ENCODE results near the gene RALB.
"Not testable (repeated sequence)": the region's sequence is repeated elsewhere in the genome, so short reads cannot be mapped to it uniquely, and the experiment has no call there.

RALB gene

DNA sequence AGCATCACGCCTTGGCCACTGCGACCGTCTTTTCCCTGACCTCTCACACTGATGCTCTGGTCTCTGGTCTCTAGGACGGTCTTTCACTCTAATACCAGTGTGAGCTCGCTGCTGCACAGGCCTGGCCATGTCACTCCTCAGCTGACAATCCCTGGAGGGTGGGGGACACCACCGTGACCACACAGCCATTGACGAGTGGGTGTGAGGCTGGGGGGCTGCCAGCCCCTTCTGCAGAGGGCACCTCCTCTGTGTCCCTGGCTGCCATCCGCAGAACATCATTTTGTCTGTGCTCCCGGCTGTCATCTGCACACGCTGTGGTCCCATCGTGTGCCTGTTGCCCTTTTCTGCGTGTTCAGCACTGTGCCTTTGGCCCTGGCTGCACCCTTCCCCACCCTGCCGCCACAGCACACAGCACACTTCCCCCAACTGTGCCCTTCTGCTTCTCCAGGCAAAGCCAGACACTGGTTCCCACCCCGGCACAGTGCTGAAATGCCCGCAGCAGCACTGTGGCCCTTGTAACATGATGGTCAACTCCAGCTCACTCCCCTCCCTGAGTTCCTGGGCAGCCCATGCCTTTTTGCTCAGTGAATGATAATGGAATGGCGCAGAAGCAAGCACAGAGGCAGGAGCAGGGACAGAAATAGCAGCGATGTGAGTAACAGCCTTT is 62.8 kb downstream of the RALB start:
- DNase-seq (ENCODE audit: low read depth in 2 of 2), result no peak

DNA sequence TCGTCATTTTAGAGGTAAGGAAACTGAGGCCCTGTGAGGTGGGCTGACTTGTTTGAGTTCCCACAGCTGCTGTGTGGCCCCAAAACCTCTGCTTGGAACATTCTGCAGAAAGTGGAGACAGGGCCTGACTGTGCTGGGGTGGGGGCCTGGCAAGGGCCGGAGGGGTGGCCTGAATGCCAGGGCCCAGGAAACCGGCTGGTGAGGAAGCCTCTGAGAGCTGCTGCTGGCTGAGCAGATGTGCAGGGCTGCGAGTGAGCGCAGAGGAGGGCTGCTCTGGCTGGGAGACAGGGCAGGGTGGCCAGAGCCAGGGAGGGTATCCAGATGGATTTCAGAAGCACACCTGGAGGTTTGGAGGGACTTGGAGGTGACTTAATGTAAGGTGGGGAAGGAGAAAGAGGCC is 63.4 kb downstream of the RALB start:
- DNase-seq (ENCODE audit: low read depth in 2 of 2), result no peak

DNA sequence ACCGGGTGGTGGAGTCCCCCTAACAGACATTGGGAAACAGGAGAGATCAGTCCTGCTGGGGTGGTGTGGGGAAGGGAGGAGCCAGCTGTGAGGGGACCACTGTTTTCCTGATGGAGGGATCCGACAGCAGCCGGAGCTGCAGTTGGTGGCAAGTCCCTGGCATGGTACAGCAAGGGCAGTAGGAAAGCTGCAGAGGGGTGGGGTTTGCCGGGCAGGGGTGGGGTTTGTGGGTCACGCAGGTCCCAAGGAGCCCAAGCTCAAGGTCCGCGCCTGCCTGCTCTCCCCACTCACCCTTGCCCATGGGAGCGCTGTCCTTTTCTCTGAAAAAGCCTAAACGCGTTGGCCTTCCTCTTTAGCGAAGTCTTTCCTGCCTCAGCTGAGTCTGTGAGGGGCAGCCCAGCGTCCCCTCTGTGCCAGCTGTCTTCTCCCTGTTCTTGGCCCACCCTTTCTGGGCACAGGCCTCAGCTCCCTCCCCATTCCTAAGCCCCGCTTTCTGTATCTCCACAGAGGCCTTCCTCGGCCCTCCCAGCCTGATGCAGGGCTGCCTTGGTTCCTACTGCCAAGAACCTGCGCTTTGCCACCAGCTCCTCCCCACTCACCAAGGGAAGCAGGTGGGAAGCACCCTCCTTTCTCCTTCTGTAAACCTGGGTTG is 64.0 kb downstream of the RALB start:
- DNase-seq (ENCODE audit: low read depth in 2 of 2), result no peak

DNA sequence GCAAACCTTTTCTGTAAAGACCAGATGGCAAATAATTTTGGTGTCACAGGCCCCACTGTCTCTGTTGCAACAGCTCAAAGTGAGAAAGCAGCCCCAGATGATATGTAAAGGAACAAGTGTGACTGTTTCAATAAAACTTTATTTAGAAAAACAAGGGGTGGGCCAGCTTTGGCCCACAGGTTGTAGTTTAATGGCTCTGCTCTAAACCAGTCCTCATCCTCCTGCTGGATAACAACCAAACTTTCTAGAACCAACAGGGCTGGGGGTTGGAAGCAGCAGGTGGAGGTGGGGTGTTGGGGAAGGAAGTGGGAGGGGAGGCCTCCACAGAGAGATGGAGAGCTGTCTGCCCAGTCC is 64.5 kb downstream of the RALB start:
- no peak for DNase-seq (ENCODE audit: low read depth in 2 of 2)

DNA sequence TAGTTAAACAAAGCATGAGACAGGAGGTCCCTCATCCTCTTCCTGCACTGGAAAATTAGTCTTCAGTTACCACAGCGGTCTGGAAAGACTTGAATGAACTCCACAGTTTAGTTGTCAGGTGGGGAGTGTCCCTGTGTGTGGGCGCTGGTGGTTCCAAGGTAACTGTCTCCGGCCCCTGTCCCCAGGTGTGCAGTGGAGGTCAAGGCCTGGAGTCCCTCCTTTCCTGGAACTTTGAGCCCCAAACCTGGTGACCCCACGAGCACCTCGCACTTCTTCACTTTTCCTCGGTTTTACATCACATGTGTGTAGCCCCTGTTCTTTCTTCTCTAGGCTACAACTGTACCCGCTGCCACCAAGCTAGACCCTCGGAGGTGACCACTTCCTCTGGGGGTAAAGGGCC is 65.3 kb downstream of the RALB start:
- no peak for DNase-seq (ENCODE audit: low read depth in 2 of 2)

DNA sequence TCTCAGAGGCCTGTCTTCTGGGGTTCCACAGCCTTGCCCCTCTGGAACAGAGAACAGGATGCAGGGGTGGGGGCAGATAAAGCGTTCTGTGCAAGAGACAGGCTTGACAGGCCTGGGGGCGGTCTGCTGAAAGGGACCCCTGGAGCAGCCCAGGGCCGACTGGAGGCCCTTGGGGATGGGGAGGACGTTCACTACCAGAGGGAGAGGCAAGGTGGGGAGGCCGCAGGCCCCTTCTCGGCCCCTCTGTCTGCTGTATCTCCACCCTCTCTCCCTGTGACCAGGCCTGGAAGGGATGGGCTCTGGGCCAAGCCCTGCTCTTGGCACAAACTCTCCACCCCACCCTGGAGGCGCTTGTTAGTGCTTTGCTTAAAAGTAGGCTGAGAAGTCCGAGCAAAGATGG is 66.0 kb downstream of the RALB start:
- no peak for DNase-seq (ENCODE audit: low read depth in 2 of 2)

DNA sequence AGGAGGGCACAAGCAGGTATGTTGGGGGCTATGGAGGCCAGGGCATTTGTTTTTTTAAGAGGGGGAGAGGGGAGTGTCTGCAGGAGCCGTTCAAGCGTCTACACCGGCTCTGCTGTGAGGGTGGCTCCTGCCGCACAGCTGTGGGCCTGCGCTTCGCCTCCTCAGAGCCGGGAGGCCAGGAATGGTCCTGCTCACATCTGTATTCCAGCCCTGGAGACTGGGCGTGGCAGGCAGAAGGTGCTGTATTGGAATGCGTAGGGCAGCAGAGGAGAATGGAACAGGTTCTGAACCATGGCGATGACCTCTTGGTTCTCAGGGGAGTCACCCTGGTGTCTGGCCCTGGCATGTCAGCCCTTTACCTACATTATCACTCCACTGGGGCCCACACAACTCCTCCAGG is 66.5 kb downstream of the RALB start:
- no peak for DNase-seq (ENCODE audit: low read depth in 2 of 2)

DNA sequence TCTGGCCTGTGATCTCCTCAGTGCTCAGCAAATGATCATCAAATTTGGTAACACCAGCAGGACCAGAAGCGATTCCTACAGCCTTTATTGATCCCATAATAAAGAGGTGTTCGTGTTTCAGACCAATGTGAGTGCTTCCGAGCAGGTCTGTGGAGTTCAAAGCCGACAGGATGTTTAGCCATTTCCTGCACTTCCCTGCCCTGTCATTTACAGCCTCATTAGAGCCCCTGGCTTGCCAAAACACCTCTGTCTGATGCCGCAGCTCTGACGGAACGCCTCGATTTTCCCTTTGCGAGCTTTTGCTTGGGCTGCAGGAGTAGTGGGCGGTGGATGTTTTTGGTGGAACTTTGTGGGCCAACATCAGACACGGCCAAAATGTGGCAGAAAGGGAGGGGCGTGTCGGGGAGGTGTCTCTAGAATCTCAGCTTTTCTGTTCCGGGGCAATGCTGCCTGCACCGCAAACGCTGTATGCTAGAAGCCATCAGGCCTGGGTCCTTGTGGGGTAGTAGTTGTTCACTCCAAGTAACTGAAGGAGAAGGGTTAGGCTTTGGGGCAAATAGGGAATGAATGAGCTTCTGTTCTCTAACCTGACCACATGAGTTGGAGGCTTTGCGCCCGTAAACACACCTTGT is 67.2 kb downstream of the RALB start:
- DNase-seq (ENCODE audit: low read depth in 2 of 2), result no peak

DNA sequence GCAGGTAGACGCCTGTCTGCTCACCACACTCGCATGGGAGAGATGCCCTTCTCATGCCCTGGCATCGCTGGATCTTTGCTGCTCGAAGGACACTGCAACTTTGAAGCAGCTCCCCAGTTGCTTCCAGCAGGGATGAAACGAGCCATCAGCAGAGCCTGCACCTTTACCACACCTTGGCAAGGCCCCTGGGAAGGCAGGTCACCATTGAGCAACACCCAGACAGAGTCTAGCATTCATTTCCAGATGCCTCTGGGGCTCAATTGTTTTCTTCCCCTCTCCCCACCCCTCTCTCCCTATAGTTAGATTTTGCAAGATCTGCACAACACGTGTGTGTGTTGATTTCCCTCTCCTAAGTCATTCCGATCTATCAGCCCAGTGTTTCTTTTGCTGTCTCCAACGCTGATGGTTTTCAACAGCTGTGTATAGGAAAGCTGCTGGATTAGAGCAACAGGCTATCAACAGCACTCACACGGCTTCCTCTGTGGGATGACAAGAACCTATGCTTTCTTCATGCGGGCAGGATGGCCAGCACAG is 67.7 kb downstream of the RALB start:
- no peak for DNase-seq (ENCODE audit: low read depth in 2 of 2)

DNA sequence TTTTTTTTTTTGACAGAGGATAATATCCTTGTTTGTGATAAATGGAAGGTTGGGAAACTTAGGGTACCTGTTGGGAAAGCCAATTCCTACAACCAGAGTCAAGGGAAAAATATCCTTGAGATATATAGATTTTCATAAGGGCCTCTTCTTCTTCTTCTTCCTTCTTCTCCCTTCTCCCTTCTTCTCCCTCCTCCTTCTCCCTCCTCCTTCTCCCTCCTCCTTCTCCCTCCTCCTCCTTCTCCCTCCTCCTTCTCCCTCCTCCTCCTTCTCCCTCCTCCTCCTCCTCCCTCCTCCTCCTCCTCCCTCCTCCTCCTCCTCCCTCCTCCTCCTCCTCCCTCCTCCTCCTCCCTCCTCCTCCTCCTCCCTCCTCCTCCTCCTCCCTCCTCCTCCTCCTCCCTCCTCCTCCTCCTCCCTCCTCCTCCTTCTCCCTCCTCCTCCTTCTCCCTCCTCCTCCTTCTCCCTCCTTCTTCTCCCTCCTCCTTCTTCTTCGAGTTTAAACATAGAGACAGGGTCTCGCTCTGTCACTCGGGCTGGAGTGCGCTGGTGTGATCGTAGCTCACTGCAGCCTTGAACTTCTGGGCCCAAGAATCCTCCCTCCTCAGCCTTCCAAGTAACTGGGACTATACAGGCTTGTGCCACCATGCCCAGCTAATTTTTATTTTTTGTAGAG is 68.4 kb downstream of the RALB start:
- not testable (repeated sequence) for DNase-seq (ENCODE audit: low read depth in 2 of 2)

DNA sequence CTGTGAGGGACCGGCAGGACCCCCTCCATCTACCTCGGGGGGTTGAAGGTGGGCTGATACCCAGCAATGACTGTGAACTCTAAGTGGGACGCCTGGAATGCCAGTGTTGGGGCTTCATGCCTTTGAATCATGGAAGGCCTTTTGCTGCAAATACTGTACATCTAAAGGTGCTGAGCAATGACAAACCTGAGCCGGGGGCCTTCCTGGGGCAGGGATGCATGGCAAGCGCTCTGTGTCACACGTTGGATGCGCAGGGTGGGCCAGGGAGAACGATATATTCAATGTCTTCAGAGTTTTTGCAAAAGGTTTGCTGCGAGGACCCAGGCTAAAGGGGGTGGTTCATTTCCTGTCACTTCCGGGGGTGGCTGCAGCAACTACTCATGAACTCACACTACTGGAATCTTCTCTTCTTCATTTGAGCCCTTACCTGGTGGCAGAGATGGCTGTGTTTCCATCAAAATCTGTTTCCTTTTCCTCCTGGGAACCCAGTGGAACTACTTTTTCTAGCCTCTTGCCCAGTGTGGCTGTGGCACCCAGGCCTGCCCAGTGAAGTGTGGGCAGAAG is 69.2 kb downstream of the RALB start:
- DNase-seq (ENCODE audit: low read depth in 2 of 2), result no peak

DNA sequence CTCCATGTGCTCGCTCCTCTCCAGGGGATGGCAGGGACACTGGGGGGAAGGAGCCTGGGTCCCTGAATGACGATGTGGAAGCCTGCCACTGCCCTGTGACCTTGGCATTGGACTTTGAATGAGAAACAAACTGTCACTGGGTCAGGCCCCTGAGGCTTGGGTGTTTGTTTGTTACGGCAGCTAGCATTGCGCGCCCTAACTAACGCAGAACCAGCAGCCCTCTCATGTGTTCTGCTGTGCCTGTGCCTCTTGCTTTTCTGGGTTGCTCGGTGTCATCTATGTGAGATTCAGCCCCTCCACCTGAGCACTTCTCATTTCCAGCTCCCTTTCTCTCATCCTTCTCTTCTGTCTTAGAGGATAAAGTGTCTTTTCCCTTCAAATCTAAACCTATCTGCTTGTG is 69.7 kb downstream of the RALB start:
- DNase-seq (ENCODE audit: low read depth in 2 of 2), result no peak

DNA sequence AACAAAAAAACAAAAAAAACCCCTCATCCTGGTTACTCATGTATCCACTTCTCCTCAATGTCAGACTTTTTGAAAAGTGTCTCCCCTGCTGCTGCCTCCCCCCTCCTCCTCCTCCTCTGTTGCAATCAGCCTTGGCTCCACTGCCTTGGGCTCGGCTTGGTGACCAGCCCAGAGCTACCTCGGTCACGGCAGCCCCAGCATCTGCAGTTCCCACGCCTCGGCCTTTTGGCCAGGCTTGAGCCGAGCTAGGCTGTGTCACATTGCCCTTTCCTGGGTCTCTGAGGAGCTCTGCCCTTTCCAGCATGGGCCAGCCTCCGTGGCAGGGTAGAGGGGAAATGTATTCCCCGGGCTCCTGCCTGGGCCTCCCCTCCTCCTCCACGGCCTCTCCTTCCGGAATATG is 70.6 kb downstream of the RALB start:
- no peak for DNase-seq (ENCODE audit: low read depth in 2 of 2)

DNA sequence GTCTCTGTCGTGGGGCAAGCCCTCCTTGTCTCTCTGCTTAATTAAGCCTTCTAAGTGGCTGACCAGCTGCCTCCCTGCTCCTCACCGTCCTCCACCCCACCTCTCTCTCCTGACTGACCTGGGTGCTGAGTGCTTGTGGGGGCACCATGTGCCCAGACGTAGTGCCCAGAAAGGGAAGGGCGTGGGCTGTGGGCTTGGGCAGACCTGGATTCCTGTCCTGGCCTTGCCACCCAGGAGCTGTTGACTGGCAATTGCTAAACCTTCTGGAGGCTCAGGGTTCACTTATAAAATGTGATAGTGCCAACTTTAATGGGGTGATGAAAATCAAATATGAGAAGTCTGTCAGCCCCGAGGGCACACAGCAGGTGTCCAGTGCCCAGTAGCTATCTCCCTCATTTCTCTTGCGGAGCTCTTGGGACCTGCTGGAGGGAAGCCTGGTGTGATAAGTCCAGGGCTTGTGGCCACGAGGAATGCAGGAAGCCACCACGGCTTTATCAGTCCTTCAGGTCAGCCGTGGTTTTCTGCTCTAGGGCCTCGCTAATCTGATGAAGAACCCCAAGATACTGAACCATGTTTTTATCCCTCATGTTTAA is 71.3 kb downstream of the RALB start:
- DNase-seq (ENCODE audit: low read depth in 2 of 2), result no peak

DNA sequence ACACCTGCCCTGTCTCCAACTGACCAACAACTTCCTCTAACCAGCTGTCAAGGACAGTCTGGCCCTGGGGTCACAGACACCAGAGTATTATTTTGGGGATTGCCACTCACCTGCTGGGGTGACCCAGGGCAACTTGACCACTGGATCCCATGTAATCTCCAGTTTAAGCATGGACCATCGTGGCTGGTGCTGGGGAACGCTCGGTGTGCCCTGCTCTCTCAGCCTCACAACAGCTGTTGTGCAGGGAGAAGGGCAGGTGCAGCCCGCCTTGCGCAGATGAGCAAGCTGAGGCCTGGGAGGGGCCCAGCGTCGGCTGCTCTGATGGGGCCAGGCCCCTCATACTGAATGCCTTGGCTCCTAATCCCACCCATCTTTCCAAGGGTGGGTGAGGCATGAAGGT is 72.3 kb downstream of the RALB start:
- no peak for DNase-seq (ENCODE audit: low read depth in 2 of 2)

DNA sequence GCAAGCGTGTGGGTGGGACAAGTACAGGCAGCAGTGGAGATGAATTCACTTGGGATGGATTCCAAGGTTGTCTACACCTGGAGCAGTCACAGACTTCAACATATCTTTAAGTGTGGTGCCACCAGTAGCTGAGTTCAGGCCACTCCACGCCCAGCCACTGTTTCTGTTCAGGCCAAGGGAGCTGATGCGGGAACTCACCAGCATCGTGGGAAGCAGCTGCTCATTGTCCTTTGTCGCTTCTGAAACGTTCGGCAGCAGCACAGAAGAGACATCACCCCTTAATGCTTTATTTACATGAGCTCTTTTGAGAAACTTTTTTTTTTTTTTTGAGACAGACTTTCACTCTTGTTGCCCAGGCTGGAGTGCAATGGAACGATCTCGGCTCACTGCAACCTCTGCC is 73.4 kb downstream of the RALB start:
- no peak for DNase-seq (ENCODE audit: low read depth in 2 of 2)

DNA sequence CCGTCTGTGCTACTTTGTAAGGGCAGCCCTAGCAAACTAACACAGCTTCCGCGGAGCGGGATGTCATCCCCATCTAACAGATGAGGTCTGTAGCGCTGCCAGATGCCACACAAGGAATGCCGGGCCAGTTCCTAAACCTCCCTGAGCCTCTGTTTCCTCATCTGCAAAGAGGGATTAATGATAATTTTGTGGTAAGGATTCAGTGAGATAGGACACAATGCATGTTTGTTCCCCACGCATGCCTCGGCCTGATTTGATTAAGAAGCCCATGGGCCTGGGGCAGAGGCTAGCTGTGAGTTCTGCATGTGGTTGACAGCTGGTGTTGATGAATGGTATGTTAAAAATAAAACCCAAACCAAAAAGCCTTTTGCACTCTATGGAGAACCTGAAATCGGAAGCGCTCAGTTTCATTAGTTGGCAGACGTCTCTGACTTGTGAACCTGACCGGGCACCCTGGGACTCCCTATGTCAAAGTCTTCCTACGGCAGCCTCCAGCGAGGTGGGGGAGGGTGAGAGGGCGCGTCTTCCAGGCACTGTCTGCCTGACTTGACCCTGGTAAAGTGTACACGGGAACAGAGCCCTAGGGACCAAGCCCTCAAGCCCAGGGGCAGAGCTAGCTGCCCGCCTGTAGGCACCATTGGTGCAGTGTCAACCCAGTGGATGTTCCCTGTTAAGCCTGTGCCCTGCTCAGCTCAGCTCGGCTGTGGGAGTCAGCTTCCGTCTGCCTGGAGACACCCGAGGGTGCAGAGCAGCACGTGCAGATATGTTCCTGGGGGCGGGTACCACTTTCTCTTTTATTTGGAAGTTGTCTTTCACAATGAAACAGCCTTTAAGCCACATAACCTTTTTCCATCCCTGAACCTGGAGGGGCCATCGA is 78.5 kb downstream of the RALB start:
- no peak for DNase-seq (ENCODE audit: low read depth in 2 of 2)

DNA sequence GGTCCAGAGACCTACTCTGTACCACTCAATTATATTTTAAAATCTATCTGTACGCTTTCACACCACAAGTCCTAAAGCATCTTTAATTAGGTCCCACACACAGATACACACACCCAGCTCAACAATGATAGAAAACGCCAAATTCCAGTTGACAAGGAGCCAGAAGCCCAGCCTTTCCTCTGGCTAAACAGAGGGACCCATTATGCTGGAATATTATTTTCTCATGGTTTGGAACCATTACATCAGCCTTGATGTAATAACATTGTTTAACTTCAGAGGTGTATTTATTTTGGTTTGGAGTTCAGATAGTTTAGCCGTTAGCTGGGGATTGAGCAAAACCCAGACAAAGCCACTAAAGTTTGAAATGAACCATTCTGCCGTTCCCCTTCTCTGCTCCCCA is 79.3 kb downstream of the RALB start:
- DNase-seq (ENCODE audit: low read depth in 2 of 2), result no peak

DNA sequence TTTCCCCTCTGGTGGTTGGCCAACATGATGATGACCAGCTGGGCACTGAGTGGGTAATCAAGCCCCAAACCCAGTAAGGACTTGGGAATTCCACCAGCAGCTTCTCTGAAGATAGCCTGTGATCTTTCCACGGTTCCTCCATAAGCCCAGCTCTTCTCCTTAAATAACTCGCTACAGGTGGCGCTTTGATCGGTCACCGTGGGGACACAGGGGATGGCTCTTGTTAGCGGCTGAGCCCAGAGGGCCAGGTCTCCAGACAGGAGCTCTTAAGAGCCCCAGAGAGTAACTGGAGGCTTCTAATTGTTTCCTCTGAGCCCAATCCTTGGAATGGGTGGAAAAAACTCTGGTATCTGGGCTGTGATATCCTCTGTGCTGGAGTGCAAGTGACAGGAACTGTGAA is 79.7 kb downstream of the RALB start:
- no peak for DNase-seq (ENCODE audit: low read depth in 2 of 2)

DNA sequence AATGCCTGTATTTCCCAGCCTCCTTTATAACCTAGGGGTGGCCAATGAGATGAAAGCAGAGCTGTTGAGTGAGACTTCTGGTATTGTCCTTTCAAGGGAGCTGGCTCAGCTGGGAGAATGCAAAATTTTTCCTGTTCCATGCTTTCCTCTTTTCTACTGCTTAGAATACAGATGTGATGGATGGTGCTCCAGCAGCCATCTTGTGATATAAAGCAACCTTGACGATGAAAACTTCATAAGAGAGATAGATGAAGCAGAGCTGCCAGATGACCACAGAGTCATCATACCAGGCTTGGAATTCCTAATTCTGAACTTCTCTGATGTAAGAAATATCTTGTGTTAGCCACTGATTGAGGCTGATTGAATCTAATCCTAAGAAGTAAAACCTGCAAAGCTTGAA is 81.4 kb downstream of the RALB start:
- no peak for DNase-seq (ENCODE audit: low read depth in 2 of 2)

DNA sequence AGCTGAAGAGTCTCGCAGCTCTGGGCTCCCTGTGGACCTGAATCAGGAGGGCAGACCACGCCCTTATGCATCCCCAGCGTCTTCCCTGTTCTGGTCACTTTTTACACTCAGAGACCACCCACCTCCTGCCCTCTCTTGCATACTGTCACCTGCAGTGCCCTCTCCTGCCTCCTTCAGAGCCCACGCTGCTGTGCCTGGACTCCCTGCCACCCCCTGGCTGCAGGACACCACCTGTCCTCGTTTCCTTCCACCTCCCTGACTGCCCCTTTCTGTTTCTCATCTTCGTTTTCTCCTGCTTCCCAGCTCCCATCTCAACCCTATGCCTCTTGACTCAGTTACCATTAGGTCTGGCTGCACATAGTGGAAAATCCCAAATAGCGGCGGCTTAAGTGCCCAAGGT is 84.1 kb downstream of the RALB start:
- DNase-seq (ENCODE audit: low read depth in 2 of 2), result no peak

Data from stimulated activated CD8-positive, alpha-beta memory T cell treated with anti-CD3 and anti-CD28 coated beads, Interleukin-7, amount 100 ng/mL, for 1 hour (primary cell).